Measurements from ENCODE around the gene ZNF438.

GRCh38 chr10:31030800-31031199, 865 bp downstream of the ZNF438 start:
- no peak for TF ChIP-seq CTCF (CRISPR knock-in tag; IDR thresholded peaks at IDR 0.05)
- no peak for TF ChIP-seq BCL3 (CRISPR knock-in tag; IDR thresholded peaks at IDR 0.05)
- TF ChIP-seq PRDM10 (CRISPR knock-in tag; IDR thresholded peaks at IDR 0.05; ENCODE audit: low read depth) = no peak
- TF ChIP-seq ZNF431 (CRISPR knock-in tag; IDR thresholded peaks at IDR 0.05; ENCODE audit: borderline replicate concordance, low read depth) = no peak
- TF ChIP-seq PHB2 (IDR thresholded peaks at IDR 0.05; ENCODE audit: partially characterized antibody) = no peak
- no peak for TF ChIP-seq KAT2B (IDR thresholded peaks at IDR 0.05; ENCODE audit: borderline replicate concordance, low read depth, low read length)
- TF ChIP-seq ZNF3 (CRISPR knock-in tag; IDR thresholded peaks at IDR 0.05) = no peak
- no peak for TF ChIP-seq ZNF564 (CRISPR knock-in tag; IDR thresholded peaks at IDR 0.05)
- TF ChIP-seq KMT2B (CRISPR knock-in tag; IDR thresholded peaks at IDR 0.05) = no peak
- no peak for TF ChIP-seq NR2F6 (IDR thresholded peaks at IDR 0.05)
- no peak for TF ChIP-seq NR2F6 (CRISPR knock-in tag; IDR thresholded peaks at IDR 0.05)
- no peak for TF ChIP-seq RFX1 (IDR thresholded peaks at IDR 0.05)
- TF ChIP-seq SMC3 (IDR thresholded peaks at IDR 0.05; ENCODE audit: low read length) = no peak
- TF ChIP-seq FOXA3 (CRISPR knock-in tag; IDR thresholded peaks at IDR 0.05) = no peak

Data from HepG2 (cell line).